HG02852 (cell line): ENCODE measurements around the gene SLC44A3.
"Not testable (repeated sequence)": the region's sequence is repeated elsewhere in the genome, so short reads cannot be mapped to it uniquely, and the experiment has no call there.

Experiments used
- ATAC-seq: cut with Tn5 transposase; IDR thresholded peaks from one replicate; pipeline ENCODE4 v1.9.1; 2021; ENCODE audit warnings: mild to moderate bottlenecking, moderate library complexity; ENCODE audit not compliant: unreplicated experiment

The SLC44A3 gene

GRCh38 chr1:94832931-94833585 lies 12.9 kb downstream of the SLC44A3 start:
- ATAC-seq, result no peak

GRCh38 chr1:94836891-94837290 lies 16.7 kb downstream of the SLC44A3 start:
- no peak for ATAC-seq

- ATAC-seq, result not testable (repeated sequence)
These were observed 20.2 kb downstream of the SLC44A3 start for GRCh38 chr1:94840381-94840780.

- ATAC-seq, result no peak
These were observed 20.7 kb downstream of the SLC44A3 start for GRCh38 chr1:94840808-94841207.

GRCh38 chr1:94843430-94843829 lies 23.3 kb downstream of the SLC44A3 start:
- no peak for ATAC-seq

GRCh38 chr1:94843846-94844245 lies 23.7 kb downstream of the SLC44A3 start:
- ATAC-seq, result no peak

- no peak for ATAC-seq
These were observed 26.2 kb downstream of the SLC44A3 start for GRCh38 chr1:94846308-94846707.

- ATAC-seq, result no peak
These were observed 31.4 kb downstream of the SLC44A3 start for GRCh38 chr1:94851571-94851970.

- no peak for ATAC-seq
These were observed 32.6 kb downstream of the SLC44A3 start for GRCh38 chr1:94852788-94853187.

GRCh38 chr1:94854458-94855306 lies 34.5 kb downstream of the SLC44A3 start:
- ATAC-seq, result peak; percentile 99

GRCh38 chr1:94855307-94855700 lies 35.1 kb downstream of the SLC44A3 start:
- no peak for ATAC-seq

- no peak for ATAC-seq
These were observed 35.8 kb downstream of the SLC44A3 start for GRCh38 chr1:94856004-94856403.

- no peak for ATAC-seq
These were observed 36.7 kb downstream of the SLC44A3 start for GRCh38 chr1:94856868-94857267.

- no peak for ATAC-seq
These were observed 38.1 kb downstream of the SLC44A3 start for GRCh38 chr1:94858276-94858675.

GRCh38 chr1:94859174-94859573 lies 39.0 kb downstream of the SLC44A3 start:
- ATAC-seq, result no peak

- no peak for ATAC-seq
These were observed 42.6 kb downstream of the SLC44A3 start for GRCh38 chr1:94862718-94863117.

- no peak for ATAC-seq
These were observed 43.2 kb downstream of the SLC44A3 start for GRCh38 chr1:94863297-94863911.

GRCh38 chr1:94863919-94864318 lies 43.8 kb downstream of the SLC44A3 start:
- ATAC-seq, result no peak

GRCh38 chr1:94864821-94865220 lies 44.7 kb downstream of the SLC44A3 start:
- no peak for ATAC-seq

GRCh38 chr1:94865360-94865759 lies 45.2 kb downstream of the SLC44A3 start:
- no peak for ATAC-seq

- no peak for ATAC-seq
These were observed 46.1 kb downstream of the SLC44A3 start for GRCh38 chr1:94866164-94866807.
